ENCODE data around the gene P3R3URF. TPM values are rescaled to one million over a fixed set of nuclear protein-coding genes. Genes with fewer than 3 reads are reported as not detected.
A peak's percentile ranks its signal among the peaks of the same experiment; 100 is the strongest.

The P3R3URF gene
- total and polyA plus RNA-seq, 10 donors: not detected

- intact Hi-C loops (cut with DNase I; ENCODE audit: low total_unique reads): loop anchor here (2.0 kb wide), 1 partner anchor 143 kb away; no protein-coding TSS in a partner anchor
- H3K9me3 ChIP-seq: no peaks in the 10 kb centered on the region
- peak; percentile 81 to 99 (median 89) for TF ChIP-seq CTCF (IDR thresholded peaks at IDR 0.05 in 8 of 11, conservative IDR thresholded peaks at IDR 0.05 in 3 of 11)
- TF ChIP-seq POLR2AphosphoS5 (IDR thresholded peaks at IDR 0.05): peak in 2 of 3 donors; percentile 38 to 53
- no peak for TF ChIP-seq POLR2A (IDR thresholded peaks at IDR 0.05)
- H3K4me3 ChIP-seq: no peak overlapping the region
- no peak for DNase-seq
- H3K27me3 ChIP-seq (replicated peaks in 1 of 7): peaks cover 0 to 5% (median 0%) of the 10 kb centered on the region in 7 donors
- 11 to 19% (median 13%) methylated on average over 10 of the region's 10 CpGs for WGBS, 5 donors
- no peaks in the 10 kb centered on the region for H3K36me3 ChIP-seq
- H3K27ac ChIP-seq: no peak overlapping the region
- peaks cover 12 to 67% (median 41%) of the 10 kb centered on the region in 6 donors for H3K4me1 ChIP-seq
These were observed 3.1 kb upstream of the P3R3URF start for GRCh38 chr1:46179138-46180081.

GRCh38 chr1:46175243-46175642 is 1.0 kb downstream of the P3R3URF start:
- intact Hi-C loops (cut with DNase I; ENCODE audit: low total_unique reads): no loop called here

DNA sequence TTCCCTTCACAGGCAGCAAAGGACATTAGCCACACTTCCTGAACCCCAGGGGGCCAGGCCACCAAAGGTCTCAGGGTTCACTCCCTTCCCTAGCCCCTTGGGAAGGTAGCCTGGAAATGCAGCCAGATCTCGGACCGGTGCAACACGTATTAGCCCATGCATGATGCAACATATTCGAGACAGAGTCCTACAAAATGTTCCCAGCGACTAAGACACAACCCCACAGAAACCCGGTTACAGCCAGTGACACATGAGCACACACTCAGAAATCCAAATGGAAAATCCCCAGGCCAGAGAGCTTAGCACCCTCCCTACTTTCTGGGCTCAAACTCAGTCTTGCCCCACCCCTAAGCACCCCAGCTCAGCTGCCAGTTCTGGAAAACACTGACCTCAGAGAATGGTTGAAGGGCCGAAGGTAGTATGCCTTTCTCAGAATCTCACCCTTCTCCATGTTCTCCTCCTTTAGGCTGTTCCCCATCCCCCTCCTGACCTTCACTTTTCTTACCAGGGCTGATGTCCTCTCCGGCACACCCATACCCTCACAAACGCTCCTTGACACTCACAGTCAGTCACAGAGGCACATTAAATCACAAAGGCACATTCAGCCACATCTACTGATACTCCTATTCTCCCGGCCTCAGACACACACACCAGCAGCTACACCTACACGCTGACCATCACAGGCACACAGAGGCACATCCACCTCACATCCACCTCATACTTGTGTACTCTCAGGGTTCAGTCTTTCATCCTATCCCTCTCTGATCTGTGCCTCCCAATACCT is 1.6 kb downstream of the P3R3URF start, which contains the start of gene TSPAN1:
Gene TSPAN1, plus strand, starts transcription at position 640 of the 784 bp plus-strand sequence. CDS start 6,021 bp downstream, outside the sequence.
- Histone ChIP-seq H3K27ac (peak within 1 kb of the TSS in 5 of 8 donors; percentile 5 to 28 (median 13)), H3K9me3 (no peaks in the 10 kb centered on the region), H3K4me3 (no peak within 1 kb of the TSS), H3K4me1 (peaks cover 5 to 59% (median 37%) of the 10 kb centered on the region in 6 donors), H3K36me3 (no peaks in the 10 kb centered on the region), H3K27me3 (replicated peaks in 1 of 7) (peaks cover 0 to 2% (median 0%) of the 10 kb centered on the region in 7 donors)
- no peak for DNase-seq
- intact Hi-C loops (cut with DNase I; ENCODE audit: low total_unique reads): no loop called here
- TF ChIP-seq CTCF (IDR thresholded peaks at IDR 0.05 in 8 of 11, conservative IDR thresholded peaks at IDR 0.05 in 3 of 11): no peak
- TF ChIP-seq POLR2A (IDR thresholded peaks at IDR 0.05): no peak
- no peak for TF ChIP-seq POLR2AphosphoS5 (IDR thresholded peaks at IDR 0.05)
- 76 to 91% (median 82%) methylated on average over 5 to 11 of the region's 11 CpGs for WGBS, 5 donors

More at GRCh38 chr1:46175243-46175642, 1.0 kb downstream of the P3R3URF start:
- 67 to 79% (median 75%) methylated on average over 3 of the region's 3 CpGs for WGBS, 5 donors
- TF ChIP-seq POLR2A (IDR thresholded peaks at IDR 0.05): no peak
- TF ChIP-seq POLR2AphosphoS5 (IDR thresholded peaks at IDR 0.05): no peak
- Histone ChIP-seq H3K9me3 (no peaks in the 10 kb centered on the region), H3K27ac (peak overlapping the region in 4 of 8 donors; percentile 5 to 20 (median 16)), H3K27me3 (replicated peaks in 1 of 7) (peaks cover 0 to 2% (median 0%) of the 10 kb centered on the region in 7 donors), H3K4me1 (peaks cover 8 to 60% (median 39%) of the 10 kb centered on the region in 6 donors), H3K4me3 (no peak overlapping the region), H3K36me3 (no peaks in the 10 kb centered on the region)
- DNase-seq: no peak

- no peak for DNase-seq
- Histone ChIP-seq H3K4me1 (peaks cover 0 to 59% (median 32%) of the 10 kb centered on the region in 6 donors), H3K4me3 (no peak overlapping the region), H3K27me3 (replicated peaks in 1 of 7) (peaks cover 0 to 2% (median 0%) of the 10 kb centered on the region in 7 donors), H3K27ac (no peak overlapping the region), H3K9me3 (no peaks in the 10 kb centered on the region), H3K36me3 (no peaks in the 10 kb centered on the region)
- 43 to 55% (median 44%) methylated on average over 4 of the region's 4 CpGs for WGBS, 5 donors
- intact Hi-C loops (cut with DNase I; ENCODE audit: low total_unique reads): no loop called here
- no peak for TF ChIP-seq CTCF (IDR thresholded peaks at IDR 0.05 in 8 of 11, conservative IDR thresholded peaks at IDR 0.05 in 3 of 11)
- no peak for TF ChIP-seq POLR2A (IDR thresholded peaks at IDR 0.05)
- TF ChIP-seq POLR2AphosphoS5 (IDR thresholded peaks at IDR 0.05): no peak
These were observed 2.9 kb downstream of the P3R3URF start for GRCh38 chr1:46173361-46173856.
